K562 (cell line): Measurements from ENCODE around the gene TRIO. TPM values are rescaled to one million over a fixed set of nuclear protein-coding genes. Genes with fewer than 3 reads are reported as not detected.

Experiments used
- BRD4 ChIP-seq: fragments of 200-600 bp; sonication (generic); IDR thresholded peaks from 2 replicates; pipeline ENCODE4 v1.6.1; 2017; ENCODE audit warnings: inconsistent platforms
- DNMT1 ChIP-seq: fragments of 450-650 bp; IDR thresholded peaks from 2 replicates; pipeline ENCODE4 v1.6.1; 2016; ENCODE audit warnings: antibody characterized with exemption, mild to moderate bottlenecking
- FOS ChIP-seq: IDR thresholded peaks from 3 replicates; pipeline ENCODE4 v1.6.1; 2011; ENCODE audit not compliant: insufficient read length; ENCODE audit errors: extremely low read depth
- FOXM1 ChIP-seq, 2 experiments: fragments of 450-650 bp in 1 of 2; sonication (generic) in 1 of 2; formaldehyde crosslinking in 1 of 2; IDR thresholded peaks; 2 replicates each; pipeline versions ENCODE4 v1.6.1 to v1.9.0; 2017 to 2022; ENCODE audit warnings: low read depth in 2 of 2, mild to moderate bottlenecking in 2 of 2, missing genetic modification reagents in 1 of 2, moderate library complexity in 1 of 2
- MAX ChIP-seq: sonication (generic); formaldehyde crosslinking; IDR thresholded peaks from 2 replicates; pipeline ENCODE4 v1.9.0; 2022; ENCODE audit warnings: mild to moderate bottlenecking, missing genetic modification reagents
- MCM7 ChIP-seq, 2 experiments: fragments of 450-650 bp; IDR thresholded peaks; 2 replicates each; pipeline ENCODE4 v1.6.1; 2016 to 2018
- MXI1 ChIP-seq: IDR thresholded peaks from 2 replicates; pipeline ENCODE4 v1.6.1; 2011; ENCODE audit warnings: low read depth, mild to moderate bottlenecking, improper control_type of control experiment, low read length
- NFIX ChIP-seq: fragments of 250-450 bp; sonication (Bioruptor Pico); IDR thresholded peaks from 2 replicates; pipeline ENCODE4 v1.4.0; 2020; ENCODE audit warnings: low read depth, mild to moderate bottlenecking, moderate library complexity
- PRPF4 ChIP-seq: fragments of 200-400 bp; formaldehyde crosslinking; IDR thresholded peaks from one replicate; pipeline ENCODE4 v1.6.1; 2017; ENCODE audit warnings: low read length, low read depth, mild to moderate bottlenecking; ENCODE audit not compliant: insufficient read depth, poor library complexity, severe bottlenecking
- RAD21 ChIP-seq, 2 experiments: fragments of 250-450 bp in 1 of 2; fragments of 450-650 bp in 1 of 2; sonication (Bioruptor Pico) in 1 of 2; formaldehyde crosslinking in 1 of 2; IDR thresholded peaks in 1 of 2; conservative IDR thresholded peaks in 1 of 2; 2 replicates each; pipeline versions ENCODE4 v1.4.0 to v1.8.0; 2020 to 2022; ENCODE audit warnings: mild to moderate bottlenecking in 2 of 2, moderate library complexity in 1 of 2
- REST ChIP-seq, 2 experiments: fragments of 450-650 bp; formaldehyde crosslinking in 1 of 2; IDR thresholded peaks; 2 replicates each; pipeline versions ENCODE4 v1.4.0 to v1.6.1; 2014 to 2020; ENCODE audit warnings: mild to moderate bottlenecking in 2 of 2, borderline replicate concordance in 1 of 2, low read depth in 1 of 2
- SIN3B ChIP-seq: fragments of 450-650 bp; IDR thresholded peaks from 2 replicates; pipeline ENCODE4 v1.6.1; 2017; ENCODE audit warnings: low read depth, mild to moderate bottlenecking, moderate library complexity
- YBX1 ChIP-seq: fragments of 450-650 bp; IDR thresholded peaks from 2 replicates; pipeline ENCODE4 v1.7.1; 2016; ENCODE audit warnings: mild to moderate bottlenecking
- ZNF217 ChIP-seq: sonication (generic); formaldehyde crosslinking; IDR thresholded peaks from 2 replicates; pipeline ENCODE4 v1.8.0; 2022; ENCODE audit warnings: mild to moderate bottlenecking, missing genetic modification reagents
- ZNF263 ChIP-seq: sonication (generic); formaldehyde crosslinking; IDR thresholded peaks from 2 replicates; pipeline ENCODE4 v1.8.0; 2022; ENCODE audit warnings: mild to moderate bottlenecking, missing genetic modification reagents, borderline replicate concordance
- polyA plus RNA-seq, 8 experiments: library from polyadenylated mRNA; depleted of rRNA in 4 of 8; stranded (reverse) in 5 of 8; unstranded in 3 of 8; fragments of >200 nt; fragmentation: Nextera tagmentation in 2 of 8; fragmentation: Illumina TruSeq in 1 of 8; extraction: Ambion mirVana in 2 of 8; extraction: Trizol in 1 of 8; gene quantifications; 2 replicates each; pipeline versions ENCODE4 v1.2.1 to v1.2.3, GENCODE V29; 2011 to 2014; ENCODE audit warnings: inconsistent platforms in 1 of 8, missing spikeins in 1 of 8
- total RNA-seq, 7 experiments: library from RNA; depleted of rRNA in 6 of 7; stranded (reverse); fragments of >200 nt in 6 of 7; fragmentation: Illumina TruSeq in 2 of 7; extraction: Trizol in 2 of 7; gene quantifications; 2 replicates each; pipeline versions ENCODE4 v1.2.1 to v1.2.3, GENCODE V29; 2011 to 2021; ENCODE audit warnings: low replicate concordance in 1 of 7
- TF ChIP-seq, protein P1 (sequence below): fragments of 250-450 bp; sonication (Bioruptor Pico); IDR thresholded peaks from 2 replicates; pipeline ENCODE4 v1.4.0; 2020; ENCODE audit warnings: mild to moderate bottlenecking, moderate library complexity, borderline replicate concordance

TRIO gene
- total and polyA plus RNA-seq, 9 of the 15 experiments (the other 6 are each of a cell fraction or from before 2014, with no cell fraction given): 0.24 to 5.0 (median 1.1) TPM

DNA sequence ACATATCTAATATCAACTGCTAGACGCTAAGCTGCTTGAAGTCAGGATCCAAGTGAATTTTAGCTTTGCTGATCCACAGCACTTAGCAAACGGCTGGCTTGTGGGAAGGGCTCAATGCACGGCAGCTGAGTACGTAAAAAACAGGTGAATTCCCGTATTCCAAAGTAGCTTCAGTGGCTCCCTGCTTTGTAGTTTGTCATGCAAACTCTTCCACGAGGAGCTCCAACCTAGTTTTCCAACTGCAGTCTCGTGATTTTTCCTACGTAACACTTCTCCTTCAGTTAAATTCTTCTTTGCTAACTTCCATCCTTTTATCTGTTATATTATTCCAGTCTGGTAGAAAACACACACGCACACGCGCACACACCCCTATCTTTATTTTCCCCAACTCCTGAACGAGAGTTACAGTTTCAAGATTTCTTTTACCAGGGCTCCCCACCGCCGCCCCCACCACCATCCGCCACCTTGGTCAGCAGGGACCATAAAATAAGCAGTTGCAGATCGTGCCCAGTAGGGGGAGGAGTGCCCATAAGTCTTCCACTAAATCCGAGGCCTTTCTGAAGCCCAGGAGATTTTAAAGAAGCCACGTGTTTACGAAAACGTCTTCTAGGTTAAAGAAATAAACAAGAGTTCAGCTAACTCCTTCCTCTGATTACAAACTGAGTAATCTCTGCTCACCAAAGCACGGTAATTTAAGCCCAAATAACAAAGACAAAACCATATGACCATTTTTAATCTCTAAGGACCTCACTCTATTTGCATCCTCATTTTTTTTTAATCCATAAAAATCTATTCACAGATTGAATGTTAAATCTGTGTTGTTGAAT lies 34.8 kb upstream of the TRIO start (continued):
- TF ChIP-seq REST (IDR thresholded peaks at IDR 0.05; ENCODE audit: borderline replicate concordance): peak; percentile 19; the same call in 1 of the 2 replicates
- TF ChIP-seq REST (CRISPR knock-in tag; IDR thresholded peaks at IDR 0.05; ENCODE audit: low read depth): no peak
- no peak for TF ChIP-seq MAX (CRISPR knock-in tag)
- no peak for TF ChIP-seq NFIX (CRISPR knock-in tag)
- TF ChIP-seq DNMT1: no peak
- TF ChIP-seq RAD21 (CRISPR knock-in tag; conservative IDR thresholded peaks at IDR 0.05 in 1 of 2, IDR thresholded peaks at IDR 0.05 in 1 of 2): peak; percentile 44 to 61
- no peak for TF ChIP-seq FOS
- no peak for TF ChIP-seq PRPF4
- no peak for TF ChIP-seq ZNF217
- no peak for TF ChIP-seq ZNF263 (CRISPR knock-in tag)
- TF ChIP-seq MCM7 (IDR thresholded peaks at IDR 0.05): no peak
- TF ChIP-seq FOXM1 (IDR thresholded peaks at IDR 0.05; ENCODE audit: low read depth): no peak
- no peak for TF ChIP-seq FOXM1 (CRISPR knock-in tag; IDR thresholded peaks at IDR 0.05; ENCODE audit: low read depth)
- TF ChIP-seq YBX1: no peak
- TF ChIP-seq MXI1: no peak
- no peak for TF ChIP-seq BRD4
- TF ChIP-seq, protein P1, sequence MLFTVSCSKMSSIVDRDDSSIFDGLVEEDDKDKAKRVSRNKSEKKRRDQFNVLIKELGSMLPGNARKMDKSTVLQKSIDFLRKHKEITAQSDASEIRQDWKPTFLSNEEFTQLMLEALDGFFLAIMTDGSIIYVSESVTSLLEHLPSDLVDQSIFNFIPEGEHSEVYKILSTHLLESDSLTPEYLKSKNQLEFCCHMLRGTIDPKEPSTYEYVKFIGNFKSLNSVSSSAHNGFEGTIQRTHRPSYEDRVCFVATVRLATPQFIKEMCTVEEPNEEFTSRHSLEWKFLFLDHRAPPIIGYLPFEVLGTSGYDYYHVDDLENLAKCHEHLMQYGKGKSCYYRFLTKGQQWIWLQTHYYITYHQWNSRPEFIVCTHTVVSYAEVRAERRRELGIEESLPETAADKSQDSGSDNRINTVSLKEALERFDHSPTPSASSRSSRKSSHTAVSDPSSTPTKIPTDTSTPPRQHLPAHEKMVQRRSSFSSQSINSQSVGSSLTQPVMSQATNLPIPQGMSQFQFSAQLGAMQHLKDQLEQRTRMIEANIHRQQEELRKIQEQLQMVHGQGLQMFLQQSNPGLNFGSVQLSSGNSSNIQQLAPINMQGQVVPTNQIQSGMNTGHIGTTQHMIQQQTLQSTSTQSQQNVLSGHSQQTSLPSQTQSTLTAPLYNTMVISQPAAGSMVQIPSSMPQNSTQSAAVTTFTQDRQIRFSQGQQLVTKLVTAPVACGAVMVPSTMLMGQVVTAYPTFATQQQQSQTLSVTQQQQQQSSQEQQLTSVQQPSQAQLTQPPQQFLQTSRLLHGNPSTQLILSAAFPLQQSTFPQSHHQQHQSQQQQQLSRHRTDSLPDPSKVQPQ (CRISPR knock-in tag): no peak
- TF ChIP-seq SIN3B: no peak
